WTC11 (cell line): ENCODE data around the gene ADARB2.

ENCODE experiments used
- CREB1 ChIP-seq: sonication (generic); formaldehyde crosslinking; IDR thresholded peaks from 2 replicates; pipeline ENCODE4 v1.8.0; 2023; ENCODE audit warnings: mild to moderate bottlenecking, missing genetic modification reagents
- ESRRA ChIP-seq: sonication (generic); formaldehyde crosslinking; IDR thresholded peaks from 2 replicates; pipeline ENCODE4 v1.8.1; 2022; ENCODE audit warnings: mild to moderate bottlenecking, missing genetic modification reagents, borderline replicate concordance
- NFYB ChIP-seq: sonication (generic); formaldehyde crosslinking; conservative IDR thresholded peaks from 2 replicates; pipeline ENCODE4 v1.8.0; 2022; ENCODE audit warnings: low read depth, missing genetic modification reagents
- RELA ChIP-seq: sonication (generic); formaldehyde crosslinking; IDR thresholded peaks from 2 replicates; pipeline ENCODE4 v1.8.1; 2022; ENCODE audit warnings: missing genetic modification reagents, mild to moderate bottlenecking, borderline replicate concordance
- ZNF263 ChIP-seq: sonication (generic); formaldehyde crosslinking; IDR thresholded peaks from 2 replicates; pipeline ENCODE4 v1.8.1; 2022; ENCODE audit warnings: low read depth, mild to moderate bottlenecking, moderate library complexity, missing genetic modification reagents
- TF ChIP-seq, protein P1 (sequence below): sonication (generic); formaldehyde crosslinking; IDR thresholded peaks from 2 replicates; pipeline ENCODE4 v1.8.0; 2022; ENCODE audit warnings: mild to moderate bottlenecking, missing genetic modification reagents
- TF ChIP-seq, protein P2 (sequence below): fragments of 200-600 bp; IDR thresholded peaks from 2 replicates; pipeline ENCODE4 v1.8.0; 2022; ENCODE audit warnings: antibody characterized with exemption
- TF ChIP-seq, protein P3 (sequence below): fragments of 250-450 bp; sonication (Bioruptor Pico); IDR thresholded peaks from 2 replicates; pipeline ENCODE4 v1.9.0; 2021; ENCODE audit warnings: mild to moderate bottlenecking, borderline replicate concordance
- TF ChIP-seq, protein P4 (sequence below): sonication (generic); formaldehyde crosslinking; IDR thresholded peaks from 2 replicates; pipeline ENCODE4 v1.8.1; 2023; ENCODE audit warnings: mild to moderate bottlenecking, missing genetic modification reagents, moderate library complexity

DNA sequence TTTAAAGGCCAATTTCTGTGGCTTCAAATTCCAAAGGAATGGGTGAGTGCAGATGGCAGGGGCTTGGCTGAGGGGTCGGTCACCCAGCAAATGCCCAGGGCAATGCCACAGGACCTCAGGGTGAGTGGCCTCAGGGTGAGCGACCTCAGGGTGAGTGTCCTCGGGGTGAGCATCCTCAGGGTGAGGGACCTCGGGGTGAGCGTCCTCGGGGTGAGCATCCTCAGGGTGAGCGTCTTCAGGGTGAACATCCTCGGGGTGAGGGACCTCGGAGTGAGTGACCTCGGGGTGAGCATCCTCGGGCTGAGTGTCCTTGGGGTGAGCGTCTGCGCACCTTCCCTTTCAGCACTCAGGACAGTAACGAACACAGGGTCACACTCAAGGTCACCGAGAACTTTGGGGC, 59.2 kb downstream of the ADARB2 start:
- TF ChIP-seq, protein P1, sequence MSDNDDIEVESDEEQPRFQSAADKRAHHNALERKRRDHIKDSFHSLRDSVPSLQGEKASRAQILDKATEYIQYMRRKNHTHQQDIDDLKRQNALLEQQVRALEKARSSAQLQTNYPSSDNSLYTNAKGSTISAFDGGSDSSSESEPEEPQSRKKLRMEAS: no peak
- TF ChIP-seq, protein P2, sequence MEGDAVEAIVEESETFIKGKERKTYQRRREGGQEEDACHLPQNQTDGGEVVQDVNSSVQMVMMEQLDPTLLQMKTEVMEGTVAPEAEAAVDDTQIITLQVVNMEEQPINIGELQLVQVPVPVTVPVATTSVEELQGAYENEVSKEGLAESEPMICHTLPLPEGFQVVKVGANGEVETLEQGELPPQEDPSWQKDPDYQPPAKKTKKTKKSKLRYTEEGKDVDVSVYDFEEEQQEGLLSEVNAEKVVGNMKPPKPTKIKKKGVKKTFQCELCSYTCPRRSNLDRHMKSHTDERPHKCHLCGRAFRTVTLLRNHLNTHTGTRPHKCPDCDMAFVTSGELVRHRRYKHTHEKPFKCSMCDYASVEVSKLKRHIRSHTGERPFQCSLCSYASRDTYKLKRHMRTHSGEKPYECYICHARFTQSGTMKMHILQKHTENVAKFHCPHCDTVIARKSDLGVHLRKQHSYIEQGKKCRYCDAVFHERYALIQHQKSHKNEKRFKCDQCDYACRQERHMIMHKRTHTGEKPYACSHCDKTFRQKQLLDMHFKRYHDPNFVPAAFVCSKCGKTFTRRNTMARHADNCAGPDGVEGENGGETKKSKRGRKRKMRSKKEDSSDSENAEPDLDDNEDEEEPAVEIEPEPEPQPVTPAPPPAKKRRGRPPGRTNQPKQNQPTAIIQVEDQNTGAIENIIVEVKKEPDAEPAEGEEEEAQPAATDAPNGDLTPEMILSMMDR: no peak
- TF ChIP-seq RELA (no peak), NFYB (no peak), ESRRA (no peak), ZNF263 (CRISPR knock-in tag) (no peak), CREB1 (CRISPR knock-in tag) (no peak)
- TF ChIP-seq, protein P3, sequence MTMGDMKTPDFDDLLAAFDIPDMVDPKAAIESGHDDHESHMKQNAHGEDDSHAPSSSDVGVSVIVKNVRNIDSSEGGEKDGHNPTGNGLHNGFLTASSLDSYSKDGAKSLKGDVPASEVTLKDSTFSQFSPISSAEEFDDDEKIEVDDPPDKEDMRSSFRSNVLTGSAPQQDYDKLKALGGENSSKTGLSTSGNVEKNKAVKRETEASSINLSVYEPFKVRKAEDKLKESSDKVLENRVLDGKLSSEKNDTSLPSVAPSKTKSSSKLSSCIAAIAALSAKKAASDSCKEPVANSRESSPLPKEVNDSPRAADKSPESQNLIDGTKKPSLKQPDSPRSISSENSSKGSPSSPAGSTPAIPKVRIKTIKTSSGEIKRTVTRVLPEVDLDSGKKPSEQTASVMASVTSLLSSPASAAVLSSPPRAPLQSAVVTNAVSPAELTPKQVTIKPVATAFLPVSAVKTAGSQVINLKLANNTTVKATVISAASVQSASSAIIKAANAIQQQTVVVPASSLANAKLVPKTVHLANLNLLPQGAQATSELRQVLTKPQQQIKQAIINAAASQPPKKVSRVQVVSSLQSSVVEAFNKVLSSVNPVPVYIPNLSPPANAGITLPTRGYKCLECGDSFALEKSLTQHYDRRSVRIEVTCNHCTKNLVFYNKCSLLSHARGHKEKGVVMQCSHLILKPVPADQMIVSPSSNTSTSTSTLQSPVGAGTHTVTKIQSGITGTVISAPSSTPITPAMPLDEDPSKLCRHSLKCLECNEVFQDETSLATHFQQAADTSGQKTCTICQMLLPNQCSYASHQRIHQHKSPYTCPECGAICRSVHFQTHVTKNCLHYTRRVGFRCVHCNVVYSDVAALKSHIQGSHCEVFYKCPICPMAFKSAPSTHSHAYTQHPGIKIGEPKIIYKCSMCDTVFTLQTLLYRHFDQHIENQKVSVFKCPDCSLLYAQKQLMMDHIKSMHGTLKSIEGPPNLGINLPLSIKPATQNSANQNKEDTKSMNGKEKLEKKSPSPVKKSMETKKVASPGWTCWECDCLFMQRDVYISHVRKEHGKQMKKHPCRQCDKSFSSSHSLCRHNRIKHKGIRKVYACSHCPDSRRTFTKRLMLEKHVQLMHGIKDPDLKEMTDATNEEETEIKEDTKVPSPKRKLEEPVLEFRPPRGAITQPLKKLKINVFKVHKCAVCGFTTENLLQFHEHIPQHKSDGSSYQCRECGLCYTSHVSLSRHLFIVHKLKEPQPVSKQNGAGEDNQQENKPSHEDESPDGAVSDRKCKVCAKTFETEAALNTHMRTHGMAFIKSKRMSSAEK: no peak
- TF ChIP-seq, protein P4, sequence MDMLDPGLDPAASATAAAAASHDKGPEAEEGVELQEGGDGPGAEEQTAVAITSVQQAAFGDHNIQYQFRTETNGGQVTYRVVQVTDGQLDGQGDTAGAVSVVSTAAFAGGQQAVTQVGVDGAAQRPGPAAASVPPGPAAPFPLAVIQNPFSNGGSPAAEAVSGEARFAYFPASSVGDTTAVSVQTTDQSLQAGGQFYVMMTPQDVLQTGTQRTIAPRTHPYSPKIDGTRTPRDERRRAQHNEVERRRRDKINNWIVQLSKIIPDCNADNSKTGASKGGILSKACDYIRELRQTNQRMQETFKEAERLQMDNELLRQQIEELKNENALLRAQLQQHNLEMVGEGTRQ: no peak
